Transverse colon (tissue), 4 donors: ENCODE data around the gene IFIT2. TPM values are rescaled to one million over a fixed set of nuclear protein-coding genes. Genes with fewer than 3 reads are reported as not detected.

Experiments
- DNase-seq: peaks from one replicate; pipeline ENCODE4 v3.0.0-alpha.2; 2019
- H3K27ac ChIP-seq, 4 donors: fragments of 200-600 bp; sonication (generic); 2 replicates each; pipeline ENCODE4 v1.5.1; 2016 to 2018; ENCODE audit warnings: inconsistent platforms in 4 of 4
- H3K27me3 ChIP-seq: fragments of 200-600 bp; sonication (generic); 2 replicates; pipeline ENCODE4 v1.5.1; 2017; ENCODE audit warnings: inconsistent platforms
- H3K36me3 ChIP-seq, 4 donors: fragments of 200-600 bp; sonication (generic); 2 replicates each; pipeline ENCODE4 v1.5.1; 2017 to 2019; ENCODE audit warnings: inconsistent platforms in 4 of 4
- H3K4me1 ChIP-seq, 4 donors: fragments of 200-600 bp; sonication (generic); 2 replicates each; pipeline ENCODE4 v1.5.1; 2017 to 2020; ENCODE audit warnings: inconsistent platforms in 4 of 4
- H3K4me3 ChIP-seq, 4 donors: fragments of 200-600 bp; sonication (generic); 1 replicate in 1 of 4; 2 replicates in 3 of 4; pipeline versions ENCODE4 v1.5.1 to v1.6.1; 2017 to 2019; ENCODE audit warnings: inconsistent platforms in 4 of 4
- H3K9me3 ChIP-seq, 2 donors: fragments of 200-600 bp; sonication (generic); 2 replicates each; pipeline ENCODE4 v1.5.1; 2017 to 2019; ENCODE audit warnings: inconsistent platforms in 2 of 2
- EP300 ChIP-seq: sonication (generic); formaldehyde crosslinking; IDR thresholded peaks from one replicate; pipeline ENCODE4 v1.6.1; 2017; ENCODE audit warnings: antibody characterized with exemption, low read depth
- POLR2A ChIP-seq: fragments of 450-650 bp; IDR thresholded peaks from one replicate; pipeline ENCODE4 v1.6.1; 2016; ENCODE audit warnings: antibody characterized with exemption, mild to moderate bottlenecking, moderate library complexity
- POLR2AphosphoS5 ChIP-seq, 3 donors: sonication (generic); formaldehyde crosslinking; IDR thresholded peaks; one replicate each; pipeline ENCODE4 v1.6.1; 2016; ENCODE audit warnings: antibody characterized with exemption in 3 of 3
- WGBS, 2 donors: methylation state at CpG; one replicate each; pipeline ENCODE4 v1.1.5; 2018; ENCODE audit warnings: low coverage in 1 of 2; 5-methylcytosine and 5-hydroxymethylcytosine counted together
- in situ Hi-C, 4 donors: fragments of 200-750 bp; cut with MboI; loops; one replicate each; pipeline versions ENCODE4 v1.15.0 to v1.15.1; 2017; ENCODE audit warnings: low sequenced_read_pairs in 3 of 4, low pct_ligation_motif_present in 1 of 4, low pct_unique_long_range_greater_than_20kb in 1 of 4
- intact Hi-C: fragments of 100-400 bp; cut with DNase I; formaldehyde crosslinking; loops from one replicate; pipeline ENCODE4 v1.15.1; 2023; ENCODE audit warnings: low total_unique reads
- total RNA-seq, 4 donors: library from RNA; depleted of rRNA; stranded (reverse); fragments of >200 nt; gene quantifications; one replicate each; pipeline ENCODE4 v1.1.0, GENCODE V29; 2016
- TF ChIP-seq, protein P1 (sequence below), 5 experiments: fragments of 200-600 bp in 3 of 5; fragments of 450-650 bp in 2 of 5; sonication (generic) in 3 of 5; IDR thresholded peaks; 1 replicate in 2 of 5; 2 replicates in 3 of 5; pipeline ENCODE4 v1.5.1; 2016 to 2017; ENCODE audit warnings: antibody characterized with exemption in 5 of 5, inconsistent platforms in 3 of 5, mild to moderate bottlenecking in 2 of 5, moderate library complexity in 1 of 5

IFIT2 gene
- total RNA-seq, 4 donors from 2014 or later, result 0.20 to 7.0 (median 2.3) TPM

DNA sequence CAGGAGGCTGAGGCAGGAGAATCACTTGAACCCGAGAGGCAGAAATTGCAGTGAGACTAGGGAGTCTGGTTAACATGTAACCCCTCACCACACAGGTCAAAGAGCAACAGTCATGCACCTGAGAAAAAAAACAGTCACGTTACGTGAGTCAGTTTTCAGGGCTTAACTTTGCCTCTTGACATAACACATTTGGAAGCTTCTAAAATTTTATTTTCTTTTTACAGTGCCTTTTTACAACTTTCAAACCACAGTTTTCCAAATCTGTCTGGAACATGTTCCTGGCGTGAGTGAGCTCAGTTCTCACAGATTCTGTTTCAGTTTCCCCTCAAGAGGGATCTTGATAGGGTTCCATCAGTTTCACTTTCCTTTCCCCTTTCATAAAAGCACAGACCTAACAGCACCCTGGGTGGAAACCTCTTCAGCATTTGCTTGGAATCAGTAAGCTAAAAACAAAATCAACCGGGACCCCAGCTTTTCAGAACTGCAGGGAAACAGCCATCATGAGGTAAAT is 30.3 kb downstream of the IFIT2 start:
- Histone ChIP-seq H3K36me3 (no peaks in the 10 kb centered on the region), H3K9me3 (no peaks in the 10 kb centered on the region), H3K27me3 (no peaks in the 10 kb centered on the region), H3K4me3 (peak overlapping the region in 3 of 4 donors; percentile 21 to 48 (median 31)), H3K4me1 (peaks cover 5 to 57% (median 18%) of the 10 kb centered on the region in 4 donors), H3K27ac (peak overlapping the region; percentile 75 to 86 (median 82))
- WGBS, 2 donors, result 2 to 15% methylated on average over 5 of the region's 5 CpGs
- in situ Hi-C loops, result no loop called here
- no peak for DNase-seq
- TF ChIP-seq, protein P1, sequence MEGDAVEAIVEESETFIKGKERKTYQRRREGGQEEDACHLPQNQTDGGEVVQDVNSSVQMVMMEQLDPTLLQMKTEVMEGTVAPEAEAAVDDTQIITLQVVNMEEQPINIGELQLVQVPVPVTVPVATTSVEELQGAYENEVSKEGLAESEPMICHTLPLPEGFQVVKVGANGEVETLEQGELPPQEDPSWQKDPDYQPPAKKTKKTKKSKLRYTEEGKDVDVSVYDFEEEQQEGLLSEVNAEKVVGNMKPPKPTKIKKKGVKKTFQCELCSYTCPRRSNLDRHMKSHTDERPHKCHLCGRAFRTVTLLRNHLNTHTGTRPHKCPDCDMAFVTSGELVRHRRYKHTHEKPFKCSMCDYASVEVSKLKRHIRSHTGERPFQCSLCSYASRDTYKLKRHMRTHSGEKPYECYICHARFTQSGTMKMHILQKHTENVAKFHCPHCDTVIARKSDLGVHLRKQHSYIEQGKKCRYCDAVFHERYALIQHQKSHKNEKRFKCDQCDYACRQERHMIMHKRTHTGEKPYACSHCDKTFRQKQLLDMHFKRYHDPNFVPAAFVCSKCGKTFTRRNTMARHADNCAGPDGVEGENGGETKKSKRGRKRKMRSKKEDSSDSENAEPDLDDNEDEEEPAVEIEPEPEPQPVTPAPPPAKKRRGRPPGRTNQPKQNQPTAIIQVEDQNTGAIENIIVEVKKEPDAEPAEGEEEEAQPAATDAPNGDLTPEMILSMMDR (IDR thresholded peaks at IDR 0.05), result no peak
- TF ChIP-seq POLR2A, result no peak
- peak in 2 of 3 donors; percentile 23 to 46 for TF ChIP-seq POLR2AphosphoS5 (IDR thresholded peaks at IDR 0.05)
- intact Hi-C loops, result no loop called here

DNA sequence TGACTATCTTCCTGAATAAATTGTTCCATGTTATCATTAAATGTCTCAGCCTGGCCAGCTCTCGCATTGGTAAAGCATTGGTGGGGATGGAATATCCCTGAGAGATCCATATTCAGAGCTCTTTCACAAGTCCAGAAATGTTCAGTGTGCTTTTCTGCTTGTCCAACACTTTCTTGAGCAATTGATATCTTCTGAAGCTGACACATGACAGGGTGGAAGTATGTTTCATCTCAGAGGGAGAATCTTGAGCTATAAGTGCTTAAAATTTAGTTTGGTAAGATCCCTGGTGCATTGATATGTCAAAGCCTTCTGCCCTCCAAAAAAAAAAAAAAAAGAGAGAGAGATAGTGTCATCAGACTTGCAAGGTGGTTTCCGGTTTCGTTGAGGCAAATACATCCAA is 33.4 kb downstream of the IFIT2 start:
- DNase-seq, result no peak
- in situ Hi-C loops, result no loop called here

DNA sequence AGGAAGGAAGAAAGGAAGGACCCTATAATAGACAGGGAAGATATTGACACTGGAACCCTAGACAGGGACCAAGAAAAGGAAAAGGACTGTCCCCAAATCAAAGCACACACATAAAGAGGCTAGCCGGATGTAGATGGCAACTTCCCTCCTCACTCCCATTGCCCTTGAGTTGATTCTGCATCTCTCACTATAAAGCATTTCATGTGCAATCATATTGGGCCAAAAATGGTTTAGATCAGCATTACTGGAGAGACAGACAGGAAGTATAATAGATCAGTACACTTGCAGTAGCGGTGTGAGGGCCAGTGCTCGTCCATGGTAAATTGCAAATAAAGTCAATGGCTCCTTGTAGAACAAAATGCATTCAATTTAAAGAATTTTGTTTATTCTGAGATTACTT is 34.4 kb downstream of the IFIT2 start:
- no peak overlapping the region for H3K4me3 ChIP-seq
- TF ChIP-seq EP300 (no peak), POLR2AphosphoS5 (IDR thresholded peaks at IDR 0.05) (no peak), POLR2A (no peak)
- TF ChIP-seq, protein P1 (IDR thresholded peaks at IDR 0.05), result no peak
- peaks cover 5 to 34% (median 13%) of the 10 kb centered on the region in 4 donors for H3K4me1 ChIP-seq
- intact Hi-C loops (no loop called here), in situ Hi-C loops (no loop called here)
- 84 to 86% methylated on average over 3 of the region's 3 CpGs for WGBS, 2 donors
- no peaks in the 10 kb centered on the region for H3K27me3 ChIP-seq
- no peak overlapping the region for H3K27ac ChIP-seq
- H3K9me3 ChIP-seq, result no peaks in the 10 kb centered on the region
- peaks cover 0 to 11% (median 0%) of the 10 kb centered on the region in 4 donors for H3K36me3 ChIP-seq
- no peak for DNase-seq

More for the DNA sequence above, 33.4 kb downstream of the IFIT2 start:
- intact Hi-C loops, result no loop called here
- Histone ChIP-seq H3K4me3 (no peak overlapping the region), H3K36me3 (peaks cover 0 to 11% (median 0%) of the 10 kb centered on the region in 4 donors), H3K27me3 (no peaks in the 10 kb centered on the region), H3K9me3 (no peaks in the 10 kb centered on the region), H3K4me1 (peaks cover 5 to 38% (median 13%) of the 10 kb centered on the region in 4 donors), H3K27ac (no peak overlapping the region)
- 93 to 97% methylated on average over 3 of the region's 3 CpGs for WGBS, 2 donors
- TF ChIP-seq POLR2A, result no peak
- no peak for TF ChIP-seq EP300
- TF ChIP-seq, protein P1 (IDR thresholded peaks at IDR 0.05), result no peak
- TF ChIP-seq POLR2AphosphoS5 (IDR thresholded peaks at IDR 0.05), result no peak

DNA sequence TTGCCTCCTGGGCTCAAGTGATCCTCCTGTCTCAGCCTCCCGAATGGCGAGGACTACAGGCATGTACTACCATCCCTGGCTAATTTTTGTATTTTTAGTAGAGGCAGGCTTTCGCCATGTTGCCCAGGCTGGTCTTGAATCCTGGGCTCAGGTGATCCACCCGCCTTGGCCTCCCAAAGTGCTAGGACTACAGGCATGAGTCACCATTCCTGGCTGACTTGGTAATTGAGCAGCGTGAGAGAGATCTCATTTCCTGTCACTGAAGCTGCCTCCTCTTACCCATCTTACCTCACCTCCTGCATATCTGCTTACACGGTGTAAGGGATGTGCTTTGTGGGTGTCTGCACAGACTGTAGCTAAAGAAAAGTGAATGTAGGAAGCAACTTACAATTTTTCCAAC is 35.6 kb downstream of the IFIT2 start:
- TF ChIP-seq, protein P1 (IDR thresholded peaks at IDR 0.05), result no peak
- TF ChIP-seq EP300 (no peak), POLR2AphosphoS5 (IDR thresholded peaks at IDR 0.05) (no peak), POLR2A (no peak)
- in situ Hi-C loops (no loop called here), intact Hi-C loops (no loop called here)
- peaks cover 0 to 11% (median 0%) of the 10 kb centered on the region in 4 donors for H3K36me3 ChIP-seq
- no peaks in the 10 kb centered on the region for H3K9me3 ChIP-seq
- 82 to 90% methylated on average over 4 to 6 of the region's 6 CpGs for WGBS, 2 donors
- no peaks in the 10 kb centered on the region for H3K27me3 ChIP-seq
- no peak overlapping the region for H3K4me3 ChIP-seq
- no peak overlapping the region for H3K27ac ChIP-seq
- DNase-seq, result no peak
- H3K4me1 ChIP-seq, result peaks cover 5 to 25% (median 13%) of the 10 kb centered on the region in 4 donors
